Peyer's patch (tissue), 4 donors: ENCODE results near the gene PTPN4. TPM values are rescaled to one million over a fixed set of nuclear protein-coding genes. Genes with fewer than 3 reads are reported as not detected.

Experiments used
- DNase-seq, 3 donors: peaks; one replicate each; pipeline ENCODE4 v3.0.0-alpha.2; 2017 to 2019
- H3K27ac ChIP-seq, 4 donors: fragments of 200-600 bp; sonication (generic); one replicate each; pipeline ENCODE4 v1.5.1; 2016 to 2019
- H3K27me3 ChIP-seq, 2 donors: fragments of 200-600 bp; sonication (generic); one replicate each; pipeline ENCODE4 v1.5.1; 2019
- H3K36me3 ChIP-seq, 3 donors: fragments of 200-600 bp; sonication (generic); one replicate each; pipeline ENCODE4 v1.5.1; 2016 to 2019
- H3K4me1 ChIP-seq, 4 donors: fragments of 200-600 bp; sonication (generic); one replicate each; pipeline ENCODE4 v1.5.1; 2016 to 2019
- H3K4me3 ChIP-seq, 4 donors: fragments of 200-600 bp; sonication (generic); 1 replicate in 3 of 4; 2 replicates in 1 of 4; pipeline ENCODE4 v1.5.1; 2016 to 2019; ENCODE audit warnings: mild to moderate bottlenecking in 1 of 4
- H3K9me3 ChIP-seq, 4 donors: fragments of 200-600 bp; sonication (generic); one replicate each; pipeline ENCODE4 v1.5.1; 2016 to 2019; ENCODE audit warnings: mild to moderate bottlenecking in 1 of 4
- CTCF ChIP-seq, 6 experiments: fragments of 450-650 bp in 4 of 6; fragments of 200-600 bp in 2 of 6; sonication (generic) in 1 of 6; IDR thresholded peaks; one replicate each; pipeline ENCODE4 v1.5.1; 2017 to 2019; ENCODE audit warnings: antibody characterized with exemption in 6 of 6, mild to moderate bottlenecking in 3 of 6, moderate library complexity in 1 of 6
- POLR2A ChIP-seq, 2 donors: fragments of 450-650 bp; IDR thresholded peaks; one replicate each; pipeline ENCODE4 v1.5.1; 2017; ENCODE audit warnings: antibody characterized with exemption in 2 of 2, mild to moderate bottlenecking in 2 of 2, moderate library complexity in 2 of 2
- total RNA-seq, 4 donors: library from RNA; depleted of rRNA; stranded (reverse); fragments of >200 nt; gene quantifications; one replicate each; pipeline ENCODE4 v1.1.0, GENCODE V29; 2016

The PTPN4 gene
- total RNA-seq, 4 donors from 2014 or later, result 33.1 to 86.6 (median 43.5) TPM

GRCh38 chr2:119922699-119923098 is 163.0 kb downstream of the PTPN4 start:
- H3K4me1 ChIP-seq, result no peaks in the 10 kb centered on the region
- no peak for TF ChIP-seq POLR2A (IDR thresholded peaks at IDR 0.05)
- TF ChIP-seq CTCF (IDR thresholded peaks at IDR 0.05), result no peak
- no peaks in the 10 kb centered on the region for H3K27me3 ChIP-seq
- no peaks in the 10 kb centered on the region for H3K9me3 ChIP-seq
- H3K27ac ChIP-seq, result no peak overlapping the region
- DNase-seq, result no peak
- H3K36me3 ChIP-seq, result no peaks in the 10 kb centered on the region
- no peak overlapping the region for H3K4me3 ChIP-seq

GRCh38 chr2:119929537-119929936 is 169.8 kb downstream of the PTPN4 start:
- TF ChIP-seq POLR2A (IDR thresholded peaks at IDR 0.05), result no peak
- TF ChIP-seq CTCF (IDR thresholded peaks at IDR 0.05), result no peak
- H3K4me1 ChIP-seq, result no peaks in the 10 kb centered on the region
- peak overlapping the region in 1 of 4 donors; percentile 1 for H3K4me3 ChIP-seq
- H3K36me3 ChIP-seq, result peaks cover 0 to under 1% (median 0%) of the 10 kb centered on the region in 3 donors
- H3K27ac ChIP-seq, result peak overlapping the region in 2 of 4 donors; percentile 12 to 19
- no peak for DNase-seq
- no peaks in the 10 kb centered on the region for H3K27me3 ChIP-seq
- no peaks in the 10 kb centered on the region for H3K9me3 ChIP-seq

- Histone ChIP-seq H3K27ac (no peak overlapping the region), H3K9me3 (no peaks in the 10 kb centered on the region), H3K4me1 (no peaks in the 10 kb centered on the region), H3K36me3 (peaks cover 0 to 15% (median 0%) of the 10 kb centered on the region in 3 donors), H3K4me3 (no peak overlapping the region), H3K27me3 (no peaks in the 10 kb centered on the region)
- DNase-seq, result no peak
- TF ChIP-seq CTCF (IDR thresholded peaks at IDR 0.05), result no peak
- TF ChIP-seq POLR2A (IDR thresholded peaks at IDR 0.05), result no peak
Measured at GRCh38 chr2:119932809-119933208, 173.1 kb downstream of the PTPN4 start.

- H3K9me3 ChIP-seq, result no peaks in the 10 kb centered on the region
- H3K4me1 ChIP-seq, result no peaks in the 10 kb centered on the region
- no peak overlapping the region for H3K4me3 ChIP-seq
- DNase-seq, result no peak
- no peaks in the 10 kb centered on the region for H3K27me3 ChIP-seq
- H3K27ac ChIP-seq, result no peak overlapping the region
- TF ChIP-seq POLR2A (IDR thresholded peaks at IDR 0.05) (no peak), CTCF (IDR thresholded peaks at IDR 0.05) (no peak)
- peaks cover 0 to 15% (median 0%) of the 10 kb centered on the region in 3 donors for H3K36me3 ChIP-seq
Measured at GRCh38 chr2:119934319-119934718, 174.6 kb downstream of the PTPN4 start.

- DNase-seq, result no peak
- Histone ChIP-seq H3K9me3 (no peaks in the 10 kb centered on the region), H3K27me3 (no peaks in the 10 kb centered on the region), H3K4me3 (no peak overlapping the region), H3K4me1 (no peaks in the 10 kb centered on the region), H3K27ac (no peak overlapping the region), H3K36me3 (peaks cover 0 to 15% (median 0%) of the 10 kb centered on the region in 3 donors)
- TF ChIP-seq POLR2A (IDR thresholded peaks at IDR 0.05) (no peak), CTCF (IDR thresholded peaks at IDR 0.05) (no peak)
Measured at GRCh38 chr2:119937680-119938079, 178.0 kb downstream of the PTPN4 start.

GRCh38 chr2:119939915-119940314 is 180.2 kb downstream of the PTPN4 start:
- Histone ChIP-seq H3K4me1 (no peaks in the 10 kb centered on the region), H3K27me3 (no peaks in the 10 kb centered on the region), H3K9me3 (no peaks in the 10 kb centered on the region), H3K36me3 (peaks cover 0 to 10% (median 0%) of the 10 kb centered on the region in 3 donors), H3K4me3 (no peak overlapping the region), H3K27ac (no peak overlapping the region)
- TF ChIP-seq CTCF (IDR thresholded peaks at IDR 0.05), result no peak
- TF ChIP-seq POLR2A (IDR thresholded peaks at IDR 0.05), result no peak
- DNase-seq, result no peak
